Lung microvascular endothelial cell (primary cell): ENCODE measurements around the gene EXOC4. TPM values are rescaled to one million over a fixed set of nuclear protein-coding genes. Genes with fewer than 3 reads are reported as not detected.
A peak's percentile ranks its signal among the peaks of the same experiment; 100 is the strongest.
"Not testable (repeated sequence)": the region's sequence is repeated elsewhere in the genome, so short reads cannot be mapped to it uniquely, and the experiment has no call there.

Source experiments
- DNase-seq, 2 donors: peaks; one replicate each; pipeline versions ENCODE4 v3.0.0 to v3.0.0-alpha.2; 2010; ENCODE audit warnings: low read depth in 2 of 2
- total RNA-seq: library from RNA; depleted of rRNA; stranded (reverse); fragments of >200 nt; gene quantifications from 2 replicates; pipeline ENCODE4 v1.2.1, GENCODE V29; 2014

Gene EXOC4
- total RNA-seq = 80.0 and 103 TPM in 2 replicates

DNA sequence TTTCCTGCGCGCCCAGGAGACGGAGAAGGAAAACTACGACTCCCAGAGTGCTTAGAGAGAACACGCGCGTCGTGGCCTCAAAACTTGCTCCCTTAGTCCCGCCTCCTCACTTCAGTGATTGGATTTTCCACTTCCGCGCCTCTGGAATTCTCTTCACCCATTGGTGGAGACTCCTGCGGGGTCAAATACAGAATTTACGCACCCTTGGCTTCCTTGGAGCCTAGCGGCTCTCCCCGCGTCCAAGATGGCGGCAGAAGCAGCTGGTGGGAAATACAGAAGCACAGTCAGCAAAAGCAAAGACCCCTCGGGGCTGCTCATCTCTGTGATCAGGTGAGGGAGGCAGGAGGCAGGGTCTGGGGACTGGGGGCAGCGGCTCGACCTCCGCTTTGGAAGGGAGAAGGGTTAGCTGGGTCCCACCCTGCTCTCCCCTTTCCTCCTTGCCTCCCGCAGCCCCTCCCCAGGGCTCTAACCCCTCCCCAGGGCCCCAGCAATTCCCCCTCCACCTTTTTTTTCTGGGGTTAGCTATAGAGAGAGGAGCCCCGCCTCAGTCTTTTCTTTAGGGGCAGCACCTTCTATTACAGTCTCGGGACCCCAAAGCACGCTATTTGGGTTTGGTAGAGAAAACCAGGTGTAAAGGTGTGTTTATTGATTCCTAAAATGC lies at the start of gene EXOC4:
EXOC4 (plus strand) TSS at position 221 of the 661 bp plus-strand sequence.
- peak; percentile 96 to 98 for DNase-seq

DNA sequence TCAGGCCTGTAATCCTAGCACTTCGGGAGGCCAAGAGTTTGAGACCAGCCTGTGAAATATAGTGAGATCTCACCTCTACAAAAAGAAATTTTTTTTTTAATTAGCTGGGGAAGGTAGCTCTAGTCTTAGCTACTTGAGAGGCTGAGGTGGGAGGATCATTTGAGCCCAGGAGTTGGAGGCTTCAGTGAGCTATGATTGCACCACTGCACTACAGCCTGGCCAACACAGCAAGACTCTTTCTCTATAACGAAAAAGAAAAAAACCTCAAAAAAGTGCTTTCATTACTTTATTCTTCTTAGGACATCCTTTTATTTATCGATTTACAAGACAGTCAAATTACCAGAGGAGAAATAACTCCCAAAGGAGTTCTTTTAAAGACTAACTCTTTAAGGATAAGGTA lies 49.4 kb upstream of the EXOC4 start:
- DNase-seq = no peak

DNA sequence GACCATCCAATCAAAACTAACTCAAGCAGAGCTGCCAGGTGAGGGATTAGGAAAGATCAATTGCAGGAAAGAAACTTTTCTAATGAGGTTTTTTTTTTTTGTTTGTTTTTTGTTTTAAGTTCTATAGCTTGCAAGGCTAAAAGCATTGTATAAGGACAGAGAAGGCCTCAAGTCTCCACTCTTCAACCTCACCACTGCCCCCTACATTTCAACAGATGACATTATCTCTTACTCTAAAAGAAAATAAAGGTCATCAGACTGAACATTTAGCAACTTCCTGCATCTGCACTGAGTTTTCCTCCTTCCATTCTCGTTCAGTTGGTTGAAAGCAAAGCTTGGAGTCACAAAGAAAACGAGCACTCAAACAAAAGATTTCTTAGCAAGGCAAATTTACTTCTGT lies 45.2 kb upstream of the EXOC4 start:
- peak; percentile 3 to 6 for DNase-seq

DNA sequence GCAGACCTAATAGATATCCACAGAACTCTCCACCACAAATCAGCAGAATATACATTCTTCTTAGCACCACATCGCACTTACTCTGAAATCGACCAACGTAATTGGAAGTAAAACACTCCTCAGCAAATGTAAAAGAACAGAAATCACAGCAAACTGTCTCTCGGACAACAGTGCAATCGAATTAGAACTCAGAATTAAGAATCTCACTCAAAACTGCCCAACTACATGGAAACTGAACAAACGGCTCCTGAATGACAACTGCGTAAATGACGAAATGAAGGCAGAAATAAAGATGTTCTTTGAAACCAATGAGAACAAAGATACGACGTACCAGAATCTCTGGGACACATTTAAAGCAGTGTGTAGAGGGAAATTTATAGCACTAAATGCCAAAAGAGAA lies 42.1 kb upstream of the EXOC4 start:
- DNase-seq = not testable (repeated sequence)

DNA sequence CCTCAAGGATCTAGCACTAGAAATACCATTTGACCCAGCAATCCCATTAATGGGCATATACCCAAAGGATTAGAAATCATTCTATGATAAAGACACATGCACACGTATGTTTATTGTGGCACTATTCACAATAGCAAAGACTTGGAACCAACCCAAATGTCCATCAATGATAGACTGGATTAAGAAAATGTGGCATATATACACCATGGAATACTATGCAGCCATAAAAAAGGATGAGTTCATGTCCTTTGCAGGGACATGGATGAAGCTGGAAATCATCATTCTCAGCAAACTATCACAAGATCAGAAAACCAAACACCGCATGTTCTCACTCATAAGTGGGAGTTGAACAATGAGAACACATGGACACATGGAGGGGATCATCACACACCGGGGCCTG lies 39.1 kb upstream of the EXOC4 start:
- not testable (repeated sequence) for DNase-seq

DNA sequence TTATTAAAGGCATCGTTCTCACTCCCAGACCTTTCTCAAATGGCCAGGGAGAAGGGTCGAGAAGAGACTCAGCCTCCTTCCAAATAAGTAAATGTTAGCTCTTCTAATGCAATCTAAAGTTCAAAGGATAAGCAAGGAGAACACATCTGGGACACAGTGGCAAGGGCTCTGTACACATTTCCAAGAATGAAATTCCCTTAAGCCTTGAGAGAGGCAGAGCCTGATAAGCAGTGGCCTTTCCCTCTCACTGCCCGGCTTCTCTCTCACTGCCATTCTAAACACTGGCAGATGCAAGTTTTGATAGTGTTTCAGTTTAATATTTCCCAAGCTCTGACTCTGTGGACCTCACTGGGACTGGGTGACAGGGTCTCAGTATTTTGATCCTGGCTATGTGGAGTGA lies 35.1 kb upstream of the EXOC4 start:
- no peak for DNase-seq

DNA sequence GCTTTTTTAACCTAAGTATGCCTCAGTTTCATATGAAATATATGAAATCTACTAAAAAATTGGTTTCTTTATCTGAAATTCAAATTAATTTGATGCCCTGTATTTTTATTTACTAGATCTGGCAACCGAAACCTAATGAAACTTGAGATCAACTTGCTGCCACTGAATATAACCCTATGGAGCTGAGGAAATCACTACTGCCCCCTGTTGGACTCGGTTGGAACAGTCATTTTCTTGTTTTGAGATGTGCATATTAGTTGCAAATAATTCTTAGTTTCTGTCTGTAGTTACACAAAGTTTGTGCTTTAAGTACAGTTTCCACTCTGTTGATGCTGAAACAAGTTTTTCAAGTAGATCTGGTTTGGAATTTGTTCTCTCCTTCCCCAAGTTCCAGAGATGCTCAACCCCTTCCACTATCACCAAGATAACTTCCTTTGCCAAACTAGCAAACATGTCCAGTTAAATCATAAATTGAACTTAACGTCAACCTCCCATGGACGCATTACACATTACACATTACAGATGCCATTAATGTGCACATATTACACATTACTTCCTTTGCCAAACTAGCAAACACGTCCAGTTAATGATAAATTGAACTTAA lies 22.2 kb upstream of the EXOC4 start:
- peak; percentile 65 to 73 for DNase-seq

DNA sequence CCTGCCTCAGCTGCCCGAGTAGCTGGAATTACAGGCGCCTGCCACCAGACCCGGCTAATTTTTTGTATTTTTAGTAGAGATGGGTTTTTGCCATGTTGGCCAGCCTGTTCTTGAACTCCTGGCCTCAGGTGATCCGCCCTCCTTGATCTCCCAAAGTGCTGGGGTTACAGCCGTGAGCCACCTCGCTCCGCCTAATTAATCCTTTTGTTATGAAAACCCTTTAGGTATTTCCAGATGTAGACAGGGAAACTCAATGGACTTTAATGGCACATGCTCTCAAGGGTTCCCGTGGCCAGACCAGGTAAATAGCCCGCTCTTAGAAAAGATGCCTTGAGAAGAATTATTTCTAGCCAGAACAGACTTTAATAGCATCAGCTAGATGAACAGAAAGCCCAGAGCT lies 19.7 kb upstream of the EXOC4 start:
- no peak for DNase-seq

DNA sequence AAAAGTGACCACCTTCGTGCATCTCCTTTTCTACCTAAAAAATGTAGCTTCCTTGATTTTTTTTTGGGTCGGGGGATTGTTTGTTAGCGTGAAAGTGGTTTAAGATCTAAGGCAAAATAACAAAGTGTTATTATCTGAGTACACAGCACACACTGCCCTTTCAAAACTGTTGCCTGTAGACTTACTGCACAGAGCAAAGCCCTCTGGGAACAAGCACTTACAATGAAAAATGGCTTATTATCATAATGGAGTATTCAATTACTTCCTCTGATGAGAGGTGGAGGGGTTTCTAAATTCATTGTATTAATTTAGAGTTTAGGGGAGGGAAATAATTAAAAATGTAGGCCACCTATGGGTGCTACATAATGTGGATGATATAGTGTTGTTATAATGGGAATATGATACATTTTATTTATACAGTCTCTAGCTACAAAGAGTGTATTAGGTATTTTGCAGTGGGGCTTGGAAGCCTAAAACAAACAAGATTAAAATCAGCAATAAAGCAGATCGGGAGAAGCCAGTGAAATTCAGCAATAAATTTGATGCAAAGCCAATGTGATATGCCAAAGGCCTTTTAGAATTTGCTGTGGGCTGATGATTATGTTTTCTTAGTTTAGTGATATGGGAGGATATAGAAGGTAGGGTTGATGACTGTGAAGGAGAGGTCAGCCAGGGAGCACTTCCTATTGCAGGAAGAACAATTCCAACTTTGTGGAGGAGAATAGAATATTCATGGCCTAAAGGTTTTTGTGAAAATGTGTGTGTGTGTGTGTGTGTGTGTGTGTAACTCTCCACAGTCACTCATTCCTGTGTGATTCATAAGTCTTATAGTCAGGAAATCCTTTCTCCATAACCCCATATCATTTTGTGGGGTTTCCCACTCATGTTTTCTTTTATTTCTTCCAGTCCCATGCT lies 17.7 kb upstream of the EXOC4 start:
- peak; percentile 88 to 90 for DNase-seq

DNA sequence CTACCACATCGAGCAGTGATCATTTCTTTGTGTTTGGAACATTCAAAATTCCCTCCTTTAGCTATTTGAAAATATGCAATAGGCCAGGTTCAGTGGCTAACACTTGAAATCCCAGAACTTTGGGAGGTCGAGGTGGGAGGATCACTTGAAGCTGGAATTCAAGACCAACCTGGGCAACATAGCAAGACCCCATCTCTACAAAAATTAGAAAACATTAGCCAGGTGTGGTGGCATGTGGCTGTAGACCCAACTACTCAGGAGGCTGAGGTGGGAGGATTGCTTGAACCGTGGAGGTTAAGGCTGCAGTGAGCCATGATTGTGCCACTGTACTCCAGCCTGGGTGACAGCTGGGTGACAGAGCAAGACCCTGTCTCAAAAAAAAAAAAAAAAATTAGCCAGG lies 15.3 kb upstream of the EXOC4 start:
- DNase-seq = no peak

DNA sequence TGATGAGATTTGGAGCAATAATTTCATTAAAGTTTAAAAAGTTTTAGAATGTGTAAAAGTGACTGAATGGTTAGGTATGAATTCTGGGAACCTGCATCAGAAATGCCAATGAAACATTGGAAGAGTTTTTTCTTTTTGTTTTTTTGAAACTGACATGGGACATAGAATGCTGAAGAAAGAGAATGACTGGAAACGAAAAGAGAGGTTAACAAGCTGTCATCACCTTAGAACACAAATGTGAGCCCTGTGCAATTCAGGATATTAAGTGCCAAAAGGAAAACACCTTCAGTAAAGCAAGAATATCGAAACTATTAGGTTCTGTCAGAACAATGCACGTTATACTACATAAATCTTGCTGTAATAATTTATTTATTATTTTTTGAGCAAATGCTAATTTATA lies 12.6 kb upstream of the EXOC4 start:
- DNase-seq = no peak

DNA sequence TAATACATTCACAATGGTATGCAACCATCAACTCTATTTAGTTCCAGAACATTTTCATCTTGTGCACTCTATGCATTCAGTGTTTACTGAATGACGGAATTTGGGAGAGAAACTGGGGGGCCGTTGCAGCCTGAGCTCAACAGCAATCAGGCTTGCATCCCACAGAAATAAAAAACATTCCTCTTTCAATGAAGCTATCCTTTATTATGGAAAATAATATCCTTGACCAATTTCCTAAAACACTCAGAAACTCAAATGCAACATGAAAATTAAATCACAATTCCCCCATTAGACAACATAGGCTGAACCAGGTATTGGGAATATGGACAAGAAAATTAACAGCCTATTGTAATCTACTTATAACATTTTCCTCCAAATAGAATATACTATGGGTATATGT lies 6.3 kb upstream of the EXOC4 start:
- DNase-seq = no peak

DNA sequence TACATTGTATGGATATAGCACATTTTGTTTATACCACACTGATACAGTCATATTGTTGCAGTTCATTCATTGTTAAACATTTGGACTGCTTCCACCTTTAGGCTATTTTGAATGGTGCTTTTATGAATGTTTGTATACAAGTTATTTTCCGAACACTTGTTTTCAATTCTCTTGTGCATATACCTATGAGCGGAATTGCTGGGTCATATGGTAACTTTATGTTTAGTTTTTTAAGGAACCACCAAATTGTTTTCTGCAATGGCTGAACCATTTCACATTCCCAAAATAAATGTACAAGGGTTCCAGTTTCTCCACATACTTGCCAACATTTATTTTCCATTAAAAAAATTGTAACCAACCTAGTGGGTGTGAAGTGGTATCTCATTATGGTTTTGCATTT lies 4.0 kb upstream of the EXOC4 start:
- no peak for DNase-seq

DNA sequence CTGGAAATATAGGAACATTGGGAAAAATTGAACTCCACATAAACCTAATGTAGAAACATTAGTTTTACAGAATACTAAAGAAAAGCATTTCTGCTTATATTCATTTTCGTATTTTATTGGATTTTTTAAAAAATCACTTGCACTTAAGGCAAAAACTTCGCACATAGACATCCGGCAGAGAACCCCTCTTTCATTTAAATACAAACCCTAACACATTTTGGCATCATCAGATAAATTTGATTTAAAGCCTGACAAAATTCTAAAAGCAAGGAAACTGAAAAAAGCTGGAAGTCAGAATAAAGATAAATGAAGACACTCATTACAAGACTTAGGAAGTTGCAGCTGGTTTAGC lies 396 bp upstream of the EXOC4 start:
- DNase-seq = no peak

DNA sequence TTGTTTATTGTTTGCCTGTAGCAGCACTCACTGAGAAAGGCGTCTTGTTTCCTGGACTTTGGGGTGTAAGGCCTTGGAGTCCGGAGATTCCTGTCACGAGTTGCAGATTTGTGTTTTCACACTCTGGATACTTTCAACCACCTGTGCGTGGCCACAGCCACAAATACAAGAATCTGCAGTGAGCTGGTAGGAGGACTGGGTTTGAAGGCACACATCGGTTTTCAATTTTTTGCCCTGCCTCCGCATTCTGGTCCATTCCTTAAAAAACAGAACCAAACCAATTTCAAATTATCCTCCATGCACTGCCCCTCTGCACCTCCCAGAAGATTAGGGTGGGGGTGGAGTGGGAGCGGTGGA lies 619 bp downstream of the EXOC4 start:
- peak; percentile 27 to 43 for DNase-seq

DNA sequence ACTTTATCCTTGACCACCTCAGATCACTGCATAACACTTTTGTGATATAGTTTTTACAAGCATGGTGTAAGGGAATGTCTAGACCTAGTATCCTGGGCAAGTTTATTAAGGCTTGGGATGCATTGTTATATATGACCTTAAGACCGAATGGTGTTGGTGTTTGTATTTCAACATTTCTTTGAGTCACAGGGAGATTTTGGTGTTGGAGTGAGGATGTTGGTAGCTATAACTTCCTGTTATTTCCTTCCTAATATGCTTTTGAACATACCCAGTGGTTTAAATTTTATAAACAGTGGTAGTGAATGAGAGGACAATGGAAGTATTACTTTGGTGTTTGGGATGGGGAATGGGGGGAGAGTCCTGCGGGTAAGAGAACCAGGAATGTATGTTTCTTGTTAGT lies 2.6 kb downstream of the EXOC4 start:
- DNase-seq = peak in 1 of 2 donors; percentile 74

DNA sequence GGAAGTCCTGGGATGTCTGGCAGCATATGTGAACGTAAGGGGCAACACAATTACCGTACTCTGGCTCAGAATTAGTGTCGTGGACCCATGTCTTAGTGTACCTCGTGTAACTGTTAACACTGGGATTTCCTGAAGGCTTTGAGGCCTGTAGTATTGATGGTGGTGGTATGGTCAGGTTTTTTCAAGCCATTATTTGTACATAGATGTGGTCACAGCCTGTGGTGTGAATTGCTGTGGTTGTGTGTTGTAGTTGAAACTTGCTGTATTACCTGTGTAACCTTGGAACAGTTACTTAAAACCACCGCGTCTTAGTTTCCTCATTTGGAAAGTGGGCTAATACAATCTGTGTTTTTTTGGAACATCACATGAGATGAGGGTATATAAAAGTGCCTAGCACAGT lies 5.3 kb downstream of the EXOC4 start:
- no peak for DNase-seq

DNA sequence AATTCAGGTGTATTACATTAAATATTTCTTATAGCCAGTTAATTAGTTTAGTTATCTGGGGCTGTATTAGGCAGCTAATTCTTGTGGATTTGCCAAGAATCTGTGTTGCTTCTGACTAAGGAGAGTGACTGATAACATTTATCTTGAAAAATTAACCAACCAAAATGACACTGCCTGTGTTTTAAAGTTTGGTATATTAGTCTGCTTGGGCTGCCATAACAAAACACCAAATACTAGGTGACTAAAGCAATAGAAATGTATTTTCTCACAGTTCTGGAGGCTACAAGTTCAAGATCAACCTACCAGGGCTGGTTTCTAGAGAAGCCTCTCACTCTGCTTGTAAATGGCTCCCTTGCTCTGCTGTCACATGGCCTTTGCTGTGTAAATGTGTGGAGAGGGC lies 12.9 kb downstream of the EXOC4 start:
- DNase-seq = no peak

DNA sequence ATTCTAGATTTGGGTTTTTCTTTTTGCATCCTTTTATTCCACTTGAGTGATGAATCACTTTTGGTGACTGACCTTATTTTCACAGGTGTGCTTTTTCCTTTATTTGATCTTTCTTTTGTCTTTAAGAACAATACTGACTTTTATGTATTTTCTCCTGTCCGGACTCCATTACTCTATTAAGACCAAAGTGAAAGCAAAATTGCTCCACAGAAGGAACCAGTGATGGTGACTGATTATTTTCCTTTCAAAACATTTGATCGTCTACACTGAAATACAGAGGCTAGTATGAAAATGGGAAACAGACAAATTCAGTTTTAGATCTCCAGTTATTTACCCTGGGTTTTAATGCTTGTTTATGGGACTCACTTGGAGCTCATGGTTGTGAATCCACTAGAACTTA lies 15.5 kb downstream of the EXOC4 start:
- DNase-seq = peak; percentile 50 to 51

DNA sequence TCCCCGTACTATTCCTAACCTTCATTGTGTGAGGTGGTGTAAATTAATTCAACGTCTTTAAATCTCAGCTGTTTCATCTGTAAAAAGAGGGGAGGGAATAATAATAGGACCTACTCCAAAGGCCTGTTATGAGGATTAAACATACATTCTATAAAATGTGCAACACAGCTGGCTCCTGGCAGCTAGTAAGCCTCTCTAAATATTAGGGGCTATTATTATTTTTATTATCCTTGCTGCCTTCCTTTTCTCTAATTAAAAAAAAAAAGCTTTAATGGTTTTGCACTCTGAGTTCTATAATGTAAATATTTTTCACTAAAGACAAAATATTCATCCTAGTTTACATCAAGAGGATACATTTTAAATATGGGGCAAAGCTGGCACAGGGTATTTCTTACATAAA lies 19.5 kb downstream of the EXOC4 start:
- no peak for DNase-seq

DNA sequence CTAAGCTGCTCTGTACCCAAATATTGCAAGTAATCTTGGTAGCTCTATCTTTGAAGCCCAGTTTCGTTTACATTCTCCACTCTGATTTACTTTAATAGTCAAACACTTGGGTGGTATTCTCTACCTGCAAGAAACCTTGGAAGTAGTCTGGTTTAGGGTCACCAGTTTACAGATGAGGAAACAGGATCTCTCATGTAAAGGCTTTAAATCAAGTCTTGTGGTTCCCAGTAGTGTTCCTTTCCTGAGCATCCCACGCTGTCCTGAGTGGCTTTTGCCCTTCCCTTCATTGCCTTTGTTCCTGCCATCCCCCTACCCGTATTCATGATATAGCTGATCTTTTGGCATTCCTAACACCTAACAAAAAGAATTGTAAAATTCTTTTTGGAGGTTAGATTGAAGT lies 20.3 kb downstream of the EXOC4 start:
- DNase-seq = no peak

DNA sequence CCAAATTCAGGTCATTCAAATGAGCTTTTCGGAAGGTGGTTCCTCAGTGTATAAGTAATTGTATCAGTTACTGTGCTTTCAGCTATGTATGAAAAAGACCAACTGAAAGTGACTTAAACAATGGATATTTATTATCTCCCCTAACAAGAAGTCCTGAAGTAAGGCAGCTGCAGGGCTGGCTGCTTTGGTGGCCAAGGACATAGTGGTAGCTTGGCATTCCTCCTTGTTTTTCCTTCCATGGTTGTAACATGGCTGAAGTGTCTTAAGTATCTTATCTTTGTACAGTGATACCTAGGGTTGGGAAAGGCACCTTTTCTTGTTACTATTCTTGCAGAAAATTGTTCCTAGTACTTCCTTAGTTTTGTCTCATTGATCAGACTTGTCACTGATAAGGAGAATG lies 21.4 kb downstream of the EXOC4 start:
- no peak for DNase-seq

DNA sequence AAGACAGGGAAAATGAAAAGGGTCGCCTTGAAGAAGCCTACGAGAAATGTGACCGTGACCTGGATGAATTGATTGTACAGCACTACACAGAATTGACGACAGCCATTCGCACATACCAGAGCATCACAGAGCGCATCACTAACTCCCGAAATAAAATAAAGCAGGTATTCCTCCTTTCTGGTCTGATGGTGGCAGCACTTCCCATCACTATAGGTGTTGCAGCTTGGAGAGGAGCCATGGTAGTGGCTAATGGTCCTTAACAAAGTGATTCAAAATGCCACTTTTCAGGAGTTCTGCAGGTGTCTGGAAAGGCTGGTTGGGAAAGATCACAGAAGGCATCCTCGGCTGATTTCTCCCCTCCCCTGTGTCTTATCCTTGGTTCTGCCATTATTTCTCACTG lies 22.1 kb downstream of the EXOC4 start:
- DNase-seq = peak in 1 of 2 donors; percentile 41
